ENCODE measurements around the gene ABCC4. TPM values are rescaled to one million over a fixed set of nuclear protein-coding genes. Genes with fewer than 3 reads are reported as not detected.

The ABCC4 gene
- total RNA-seq = 10 to 100 TPM; 12.2 to 12.9 TPM

GRCh38 chr13:95301183-95301967 is at the start of gene ABCC4:
TSS of gene ABCC4 (minus strand) at chr13:95301451. CDS start at chr13:95301314, 137 bp downstream.
- ChIA-PET CTCF (interaction anchor here (1.0 to 1.2 kb wide), 2 partner anchors 12 to 112 kb away, joined by 3 to 4 read pairs; no protein-coding TSS in a partner anchor), POLR2A (no interaction called here)

GRCh38 chr13:95349267-95349666 is 48.0 kb upstream of the ABCC4 start:
- CTCF ChIA-PET = no interaction called here
- POLR2A ChIA-PET = no interaction called here

- ChIA-PET CTCF (no interaction called here), POLR2A (no interaction called here)
Measured at GRCh38 chr13:95343944-95344343, 42.7 kb upstream of the ABCC4 start.

GRCh38 chr13:95341441-95341840 is 40.2 kb upstream of the ABCC4 start:
- CTCF ChIA-PET = no interaction called here
- POLR2A ChIA-PET = no interaction called here

GRCh38 chr13:95338905-95339304 is 37.7 kb upstream of the ABCC4 start:
- POLR2A ChIA-PET = no interaction called here
- CTCF ChIA-PET = interaction anchor here (1.0 kb wide), 1 partner anchor 57 kb away, joined by 3 read pairs; no protein-coding TSS in a partner anchor

GRCh38 chr13:95337597-95337996 is 36.3 kb upstream of the ABCC4 start:
- ChIA-PET POLR2A (no interaction called here), CTCF (no interaction called here)

GRCh38 chr13:95335667-95336066 is 34.4 kb upstream of the ABCC4 start:
- CTCF ChIA-PET = no interaction called here
- POLR2A ChIA-PET = no interaction called here

GRCh38 chr13:95328386-95328785 is 27.1 kb upstream of the ABCC4 start:
- CTCF ChIA-PET = no interaction called here
- POLR2A ChIA-PET = no interaction called here

GRCh38 chr13:95327190-95327589 is 25.9 kb upstream of the ABCC4 start:
- CTCF ChIA-PET = no interaction called here
- POLR2A ChIA-PET = no interaction called here

GRCh38 chr13:95326695-95327094 is 25.4 kb upstream of the ABCC4 start:
- CTCF ChIA-PET = no interaction called here
- POLR2A ChIA-PET = interaction anchor here (0.6 kb wide), 1 partner anchor 1771 kb away, joined by 3 read pairs; no protein-coding TSS in a partner anchor

GRCh38 chr13:95325485-95325884 is 24.2 kb upstream of the ABCC4 start:
- POLR2A ChIA-PET = no interaction called here
- CTCF ChIA-PET = interaction anchor here (0.7 kb wide), 1 partner anchor 416 kb away, joined by 3 read pairs; no protein-coding TSS in a partner anchor

- ChIA-PET POLR2A (no interaction called here), CTCF (no interaction called here)
Measured at GRCh38 chr13:95323930-95324662, 22.8 kb upstream of the ABCC4 start.

GRCh38 chr13:95319551-95320274 is 18.5 kb upstream of the ABCC4 start:
- ChIA-PET CTCF (no interaction called here), POLR2A (no interaction called here)

GRCh38 chr13:95317039-95317989 is 16.1 kb upstream of the ABCC4 start:
- ChIA-PET POLR2A (no interaction called here), CTCF (no interaction called here)

GRCh38 chr13:95315752-95316151 is 14.5 kb upstream of the ABCC4 start:
- CTCF ChIA-PET = no interaction called here
- POLR2A ChIA-PET = no interaction called here

GRCh38 chr13:95307507-95307906 is 6.3 kb upstream of the ABCC4 start:
- ChIA-PET CTCF (no interaction called here), POLR2A (no interaction called here)

- ChIA-PET CTCF (no interaction called here), POLR2A (interaction anchor here (0.7 kb wide), 1 partner anchor 68 kb away, joined by 3 read pairs; no protein-coding TSS in a partner anchor)
Measured at GRCh38 chr13:95304453-95304852, 3.2 kb upstream of the ABCC4 start.

GRCh38 chr13:95301968-95302393 is 730 bp upstream of the ABCC4 start:
- ChIA-PET CTCF (interaction anchor here (1.0 to 1.2 kb wide), 3 partner anchors 12 to 113 kb away, joined by 3 to 4 read pairs (median 4); no protein-coding TSS in a partner anchor), POLR2A (no interaction called here)

GRCh38 chr13:95300625-95301182 is 547 bp downstream of the ABCC4 start:
- ChIA-PET POLR2A (no interaction called here), CTCF (interaction anchor here (1.0 kb wide), 1 partner anchor 13 kb away, joined by 4 read pairs; no protein-coding TSS in a partner anchor)
